Medulla oblongata (tissue), 1 donor: Measurements from ENCODE around the gene HSPB2.
"Not testable (repeated sequence)": the region's sequence is repeated elsewhere in the genome, so short reads cannot be mapped to it uniquely, and the experiment has no call there.

ENCODE experiments used
- DNase-seq: peaks from one replicate; pipeline ENCODE4 v3.0.0-alpha.2; 2015; ENCODE audit errors: extremely low spot score

Gene HSPB2, protein sequence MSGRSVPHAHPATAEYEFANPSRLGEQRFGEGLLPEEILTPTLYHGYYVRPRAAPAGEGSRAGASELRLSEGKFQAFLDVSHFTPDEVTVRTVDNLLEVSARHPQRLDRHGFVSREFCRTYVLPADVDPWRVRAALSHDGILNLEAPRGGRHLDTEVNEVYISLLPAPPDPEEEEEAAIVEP

DNA sequence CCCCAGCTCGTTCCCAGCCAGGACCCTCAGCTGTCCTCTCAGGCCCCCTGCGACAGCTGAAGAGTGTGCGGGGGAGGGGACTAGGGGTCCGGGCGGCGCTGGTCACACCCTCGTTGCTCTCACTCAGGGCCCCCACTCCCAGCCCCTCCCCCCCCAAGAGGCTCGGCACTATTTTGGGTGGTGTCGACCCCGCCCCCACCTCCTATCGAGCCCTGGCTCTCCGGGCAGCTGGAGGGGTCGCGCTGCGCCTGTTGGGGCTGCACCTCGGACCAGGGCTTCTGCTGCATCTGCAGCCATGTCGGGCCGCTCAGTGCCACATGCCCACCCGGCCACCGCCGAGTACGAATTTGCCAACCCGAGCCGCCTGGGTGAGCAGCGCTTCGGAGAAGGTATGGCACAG, at the start of gene HSPB2:
TSS of gene HSPB2 (plus strand) at position 200 of the 400 bp plus-strand sequence. CDS start at position 296, 96 bp downstream.
- DNase-seq: no peak

DNA sequence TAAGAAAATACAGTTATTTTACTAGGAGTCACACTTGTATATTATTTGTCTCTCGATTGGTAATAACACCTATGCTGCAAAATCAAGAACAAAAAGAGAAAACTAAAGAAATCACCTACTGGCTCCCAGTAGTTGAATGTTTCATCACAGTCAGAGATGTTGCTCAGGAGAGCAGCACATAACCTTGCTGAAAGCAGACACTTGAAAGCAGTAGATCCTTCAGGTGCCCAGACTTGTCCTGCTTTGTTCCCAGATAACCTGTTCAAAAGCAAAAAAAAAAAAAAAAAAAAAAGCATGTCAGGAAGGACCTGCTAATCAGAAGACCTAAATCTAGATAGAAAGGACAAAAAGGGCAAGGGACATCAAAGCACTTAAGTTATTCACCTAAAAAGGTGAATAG, 42.4 kb upstream of the HSPB2 start:
- DNase-seq: no peak

DNA sequence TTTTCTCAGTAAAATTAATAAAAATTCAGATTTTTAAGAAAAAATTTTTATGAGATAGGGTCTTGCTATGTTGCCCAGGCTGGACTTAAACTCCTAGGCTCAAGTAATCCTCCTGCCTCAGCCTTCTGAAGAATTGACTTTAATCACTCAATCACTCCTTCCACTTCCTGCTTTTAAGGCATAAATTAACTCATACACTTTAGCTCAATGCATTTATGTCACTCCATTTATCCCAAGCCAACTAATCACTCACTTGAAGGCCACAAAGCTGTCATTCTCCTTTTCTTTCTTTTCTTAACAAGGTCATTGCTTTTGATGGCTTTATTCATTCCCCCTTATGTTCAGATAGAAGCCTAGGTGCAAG, 42.0 kb upstream of the HSPB2 start:
- DNase-seq: no peak

DNA sequence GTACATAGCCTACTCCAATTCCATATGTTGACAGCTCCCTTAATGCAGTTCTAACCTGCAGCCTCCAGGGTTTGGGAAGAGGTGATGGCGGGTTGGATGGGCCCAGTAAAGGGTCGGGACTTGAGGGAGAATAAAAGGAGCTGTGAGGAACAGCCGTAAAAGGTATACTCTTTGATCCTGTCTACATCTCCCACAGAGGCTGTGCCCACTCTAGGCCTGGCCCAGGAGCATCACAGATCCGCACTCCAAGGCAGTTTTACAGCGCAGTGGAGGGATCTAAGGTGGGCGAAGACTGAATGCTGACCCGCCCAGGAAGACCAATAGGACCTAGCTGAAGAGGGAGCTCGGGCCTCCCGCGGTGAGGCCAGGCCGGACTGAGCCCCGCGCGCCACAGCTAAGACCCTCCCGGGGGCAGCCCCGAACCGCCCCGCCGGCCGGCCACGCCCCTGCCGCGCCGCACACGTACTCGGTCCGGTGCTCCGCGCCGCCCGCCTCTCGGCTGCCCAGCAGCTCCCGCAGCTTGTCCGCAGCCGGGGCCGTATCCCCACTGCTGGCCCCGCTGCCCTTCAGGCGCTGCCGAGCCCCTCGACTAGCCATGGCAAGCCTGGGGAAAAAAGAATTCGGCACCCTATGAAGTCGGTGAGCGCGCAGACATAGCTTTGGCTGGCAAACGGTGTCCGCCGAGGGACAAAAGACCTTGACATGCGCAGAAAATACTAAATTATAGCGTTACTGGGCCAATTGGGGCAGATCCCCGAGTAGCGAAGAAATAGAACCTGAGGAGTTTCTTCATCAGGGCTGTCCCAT, 41.4 kb upstream of the HSPB2 start, which contains the start of gene ALG9:
TSS of gene ALG9 (minus strand) at position 696 of the 807 bp plus-strand sequence. CDS start at position 597, 99 bp downstream.
- DNase-seq: peak; percentile 70

DNA sequence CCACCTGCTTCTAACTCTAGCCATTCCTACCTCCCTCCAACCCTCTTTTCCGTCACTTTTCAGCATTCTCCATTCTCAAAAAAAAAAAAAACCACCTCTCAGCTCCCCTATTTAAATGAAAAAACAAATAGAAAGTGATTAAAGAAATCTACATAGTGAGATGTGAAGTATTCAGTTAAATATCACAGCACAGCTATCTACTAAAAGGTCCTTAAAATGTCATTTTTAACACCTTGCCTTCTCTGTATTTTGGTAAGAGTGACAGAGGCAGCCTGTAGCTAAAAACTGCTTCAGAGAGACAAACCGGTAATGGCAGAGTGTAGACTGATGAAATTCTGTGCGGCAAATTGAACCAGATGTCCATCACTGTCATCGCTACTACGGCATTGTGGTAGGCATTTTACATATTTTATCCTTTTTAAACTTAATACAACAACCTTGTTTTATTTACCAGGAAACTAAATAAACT, 40.8 kb upstream of the HSPB2 start:
- peak; percentile 41 for DNase-seq

DNA sequence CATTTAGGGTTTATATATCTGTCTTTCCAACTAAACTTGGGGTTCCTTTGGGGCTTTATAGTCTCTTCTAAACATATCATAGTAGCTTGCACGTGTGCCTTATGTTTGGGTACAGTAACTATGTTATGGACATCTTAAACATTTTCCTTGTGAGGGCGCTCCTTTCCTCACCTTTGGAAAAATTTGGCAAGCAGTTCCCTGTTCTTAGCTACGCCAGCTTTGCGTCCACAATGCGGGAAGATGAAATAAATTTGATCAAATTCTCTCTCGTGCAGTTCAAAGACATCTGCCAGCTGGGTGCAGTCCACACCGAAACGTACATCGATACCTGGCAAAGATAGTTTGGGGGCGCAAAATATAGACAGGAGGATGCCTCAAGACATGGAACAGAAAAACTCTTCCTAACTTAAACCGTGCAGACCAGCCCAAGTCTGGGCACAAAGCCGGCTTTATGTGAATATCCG, 34.1 kb upstream of the HSPB2 start:
- no peak for DNase-seq

DNA sequence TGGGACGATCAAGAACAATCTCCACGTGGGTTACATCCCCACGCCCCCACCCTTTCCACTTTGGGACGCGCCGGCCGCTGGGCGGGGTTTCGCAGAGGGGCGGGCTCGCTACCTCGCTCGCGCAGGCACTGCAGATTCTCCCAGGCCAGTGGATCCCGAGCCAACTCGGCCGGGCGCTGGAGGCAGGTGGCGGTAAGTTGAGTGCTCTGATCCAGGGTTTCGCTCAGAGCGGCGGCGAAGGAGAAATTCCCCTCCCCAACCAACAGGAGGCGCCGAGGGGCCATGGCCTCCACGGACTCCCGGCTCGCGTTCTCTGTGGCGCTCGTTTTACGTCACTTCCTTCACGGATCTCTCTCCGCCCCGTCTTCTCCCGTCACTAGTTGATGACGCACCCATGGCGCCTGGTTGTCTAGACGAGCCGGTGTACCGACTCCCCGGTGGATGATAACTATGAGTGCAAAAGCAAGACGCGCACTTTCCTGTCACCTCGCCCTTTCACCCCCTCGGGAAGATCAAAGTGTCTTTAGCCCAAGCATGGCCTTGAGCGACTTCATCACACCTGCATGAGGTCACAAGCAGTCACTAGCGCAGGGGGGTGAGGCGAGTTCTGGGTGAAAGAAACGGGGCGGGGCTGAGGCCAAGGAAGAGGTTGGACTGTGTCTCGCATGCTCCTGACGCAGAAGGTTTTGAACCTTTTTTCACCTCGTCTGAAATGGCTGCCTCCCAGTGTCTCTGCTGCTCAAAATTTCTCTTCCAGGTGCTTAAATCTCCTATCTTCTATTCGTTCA, 33.5 kb upstream of the HSPB2 start, which contains the start of the genes CFAP68 and FDXACB1:
TSS of gene CFAP68 (plus strand) at position 693 of the 788 bp plus-strand sequence. CDS start at position 713, 20 bp downstream.
TSS of gene FDXACB1 (minus strand) at position 317 of the 788 bp plus-strand sequence. CDS start at position 284, 33 bp downstream.
- DNase-seq: peak; percentile 99

DNA sequence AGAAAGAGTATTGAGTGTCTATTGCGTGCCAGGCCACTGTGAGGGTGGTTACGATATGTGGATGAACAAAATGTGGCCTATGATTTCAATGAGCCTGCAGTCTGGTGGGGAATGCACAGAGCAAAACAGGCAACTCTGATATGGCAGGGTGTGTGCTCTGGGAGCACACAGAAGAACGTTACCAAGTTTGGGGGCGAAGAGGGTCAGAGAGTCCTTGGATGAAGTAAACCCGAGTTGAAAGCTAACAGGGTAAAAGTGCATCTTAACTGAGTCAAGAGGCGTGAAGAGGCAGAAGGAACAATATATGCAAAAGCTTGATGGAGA, 32.9 kb upstream of the HSPB2 start:
- DNase-seq: no peak

DNA sequence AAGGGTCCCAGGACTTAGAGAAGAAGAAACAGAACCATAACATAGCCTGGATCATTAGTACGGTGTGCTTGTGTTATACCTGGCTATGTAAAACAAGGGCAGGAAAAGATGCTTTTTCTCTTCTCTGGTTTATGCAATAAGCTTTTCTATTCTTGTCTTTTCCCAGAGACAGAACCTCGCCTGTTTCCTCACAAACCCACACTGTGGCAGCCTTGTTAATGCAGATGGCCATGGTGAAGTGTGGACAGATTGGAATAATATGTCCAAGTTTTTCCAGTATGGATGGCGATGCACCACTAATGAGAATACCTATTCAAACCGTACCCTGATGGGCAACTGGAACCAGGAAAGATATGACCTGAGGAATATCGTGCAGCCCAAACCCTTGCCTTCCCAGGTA, 30.3 kb upstream of the HSPB2 start:
- peak; percentile 55 for DNase-seq

DNA sequence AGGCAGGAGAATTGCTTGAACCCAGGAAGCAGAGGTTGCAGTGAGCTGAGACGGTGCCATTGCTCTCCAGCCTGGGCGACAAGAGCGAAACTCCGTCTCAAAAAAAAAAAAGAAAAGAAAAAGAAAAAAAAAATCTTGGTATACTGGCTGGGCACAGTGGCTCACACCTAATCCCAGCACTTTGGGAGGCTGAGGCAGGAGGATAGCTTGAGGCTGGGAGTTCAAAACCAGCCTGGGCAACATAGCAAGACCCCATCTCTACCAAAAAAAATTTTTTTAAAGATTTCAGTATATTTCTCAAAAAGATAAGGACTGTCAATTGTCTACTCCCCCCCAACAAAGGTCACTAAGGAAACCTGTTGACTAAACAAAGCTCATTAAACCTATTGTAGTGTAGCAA, 27.5 kb upstream of the HSPB2 start:
- not testable (repeated sequence) for DNase-seq

DNA sequence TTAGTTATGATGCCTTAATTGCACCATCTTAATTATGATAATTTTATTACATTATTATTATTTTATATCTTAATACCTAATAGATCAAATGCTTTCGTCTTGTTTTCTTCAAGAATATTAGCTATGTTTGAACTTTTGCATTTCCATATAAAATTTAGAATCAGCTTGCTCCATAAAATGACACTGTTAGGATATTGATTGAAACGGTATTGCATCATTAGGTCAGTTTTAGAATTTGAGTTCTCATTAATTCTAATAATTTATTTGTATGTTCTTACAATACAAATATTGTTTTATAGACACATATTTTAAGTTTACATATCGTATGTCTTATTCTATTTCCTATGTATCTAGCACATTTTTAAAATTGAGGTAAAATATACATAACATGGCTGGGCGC, 26.5 kb upstream of the HSPB2 start:
- DNase-seq: no peak

DNA sequence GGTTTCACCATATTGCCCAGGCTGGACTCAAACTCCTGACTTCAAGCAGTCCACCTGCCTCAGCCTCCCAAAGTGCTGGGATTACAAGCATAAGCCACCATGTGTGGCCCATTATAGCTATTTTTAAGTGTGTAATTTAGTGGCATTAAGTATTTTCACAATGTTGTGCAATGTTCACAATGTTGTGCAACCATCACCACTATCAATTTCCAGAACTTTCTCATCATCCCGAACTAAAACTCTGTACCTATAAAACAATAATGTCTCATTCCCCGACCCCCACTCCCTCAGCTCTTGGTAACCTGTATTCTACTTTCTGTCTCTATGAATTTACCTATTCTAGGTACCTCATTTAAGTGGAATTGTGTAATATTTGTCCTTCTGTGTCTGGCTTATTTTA, 25.7 kb upstream of the HSPB2 start:
- no peak for DNase-seq

DNA sequence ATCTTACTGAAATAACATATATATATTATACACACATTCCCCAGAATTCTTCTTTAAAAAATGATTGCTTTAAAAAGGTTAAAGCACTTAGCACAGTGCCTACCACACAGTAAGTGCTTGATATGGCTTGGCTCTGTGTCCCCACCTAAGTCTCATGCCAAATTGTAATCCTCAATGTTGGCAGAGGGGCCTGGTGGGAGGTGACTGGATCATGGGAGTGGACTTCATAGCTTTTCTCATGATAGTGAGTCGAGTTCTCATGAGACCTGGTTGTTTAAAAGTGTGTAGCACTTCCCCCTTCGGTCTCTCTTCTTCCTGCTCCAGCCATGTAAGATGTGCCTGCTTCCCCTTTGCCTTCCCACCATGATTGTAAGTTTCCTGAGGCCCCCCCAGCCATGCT, 7.1 kb upstream of the HSPB2 start:
- DNase-seq: no peak

DNA sequence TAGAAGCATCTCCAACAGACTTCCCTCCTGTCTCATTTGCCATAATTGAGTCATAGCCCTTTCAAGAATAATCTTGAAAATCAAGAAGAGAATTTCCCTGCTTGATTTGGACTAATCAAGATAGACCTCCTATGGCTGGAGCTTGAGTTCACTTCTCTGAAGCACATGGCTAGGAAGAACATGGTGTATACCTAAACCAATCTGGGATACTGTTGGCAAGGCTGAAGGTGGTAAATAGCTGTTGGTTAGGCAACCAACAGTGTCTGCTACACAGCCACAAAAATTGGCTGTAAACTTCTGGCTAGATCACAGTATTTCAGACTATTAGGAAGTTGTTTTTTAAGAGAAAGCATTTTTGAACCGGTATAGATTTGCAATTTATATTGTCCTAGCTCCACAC, 5.9 kb upstream of the HSPB2 start:
- DNase-seq: no peak

DNA sequence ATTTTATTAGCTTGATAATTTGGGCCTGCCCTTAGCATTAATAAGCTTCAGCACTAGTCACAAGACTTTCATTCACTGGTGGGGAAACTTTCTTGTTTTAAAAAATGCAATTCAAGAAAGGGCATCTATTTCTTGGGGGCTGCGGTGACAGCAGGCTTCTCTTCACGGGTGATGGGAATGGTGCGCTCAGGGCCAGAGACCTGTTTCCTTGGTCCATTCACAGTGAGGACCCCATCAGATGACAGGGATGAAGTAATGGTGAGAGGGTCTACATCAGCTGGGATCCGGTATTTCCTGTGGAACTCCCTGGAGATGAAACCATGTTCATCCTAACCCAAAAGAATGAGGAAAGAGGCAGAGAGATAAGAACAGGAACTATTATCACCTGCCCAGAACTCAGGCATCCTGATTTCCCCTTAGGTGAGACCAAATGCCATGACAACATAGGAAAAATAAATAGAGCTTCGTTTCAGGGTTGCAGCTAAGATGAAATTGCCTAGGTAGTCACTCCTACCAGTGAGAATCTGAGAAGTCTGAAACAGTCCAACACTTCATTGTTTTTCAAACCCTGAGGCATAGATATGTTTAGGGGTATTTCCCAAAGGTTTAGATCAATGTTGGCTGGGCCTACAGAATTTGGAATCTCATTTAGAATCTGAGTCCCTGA, 3.8 kb upstream of the HSPB2 start:
- peak; percentile 80 for DNase-seq

DNA sequence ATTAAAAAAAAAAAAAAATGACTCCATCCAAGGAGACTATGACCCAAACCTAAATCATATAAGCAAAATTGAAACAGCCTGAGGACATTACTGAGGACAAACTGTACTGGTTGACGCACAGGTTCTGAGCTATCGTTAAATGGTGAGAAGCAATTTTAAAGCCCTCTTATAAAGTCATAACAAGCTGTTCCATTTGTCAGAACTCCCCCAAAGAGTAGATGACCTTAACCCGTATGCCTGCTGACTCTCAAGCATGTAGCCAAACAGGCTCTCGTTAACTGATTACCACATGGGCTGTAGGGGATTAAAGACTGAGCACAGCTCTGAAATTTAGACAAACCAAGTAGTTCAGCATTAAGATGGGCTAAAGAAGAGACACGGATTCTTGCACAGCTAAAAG, 3.2 kb upstream of the HSPB2 start:
- DNase-seq: no peak

DNA sequence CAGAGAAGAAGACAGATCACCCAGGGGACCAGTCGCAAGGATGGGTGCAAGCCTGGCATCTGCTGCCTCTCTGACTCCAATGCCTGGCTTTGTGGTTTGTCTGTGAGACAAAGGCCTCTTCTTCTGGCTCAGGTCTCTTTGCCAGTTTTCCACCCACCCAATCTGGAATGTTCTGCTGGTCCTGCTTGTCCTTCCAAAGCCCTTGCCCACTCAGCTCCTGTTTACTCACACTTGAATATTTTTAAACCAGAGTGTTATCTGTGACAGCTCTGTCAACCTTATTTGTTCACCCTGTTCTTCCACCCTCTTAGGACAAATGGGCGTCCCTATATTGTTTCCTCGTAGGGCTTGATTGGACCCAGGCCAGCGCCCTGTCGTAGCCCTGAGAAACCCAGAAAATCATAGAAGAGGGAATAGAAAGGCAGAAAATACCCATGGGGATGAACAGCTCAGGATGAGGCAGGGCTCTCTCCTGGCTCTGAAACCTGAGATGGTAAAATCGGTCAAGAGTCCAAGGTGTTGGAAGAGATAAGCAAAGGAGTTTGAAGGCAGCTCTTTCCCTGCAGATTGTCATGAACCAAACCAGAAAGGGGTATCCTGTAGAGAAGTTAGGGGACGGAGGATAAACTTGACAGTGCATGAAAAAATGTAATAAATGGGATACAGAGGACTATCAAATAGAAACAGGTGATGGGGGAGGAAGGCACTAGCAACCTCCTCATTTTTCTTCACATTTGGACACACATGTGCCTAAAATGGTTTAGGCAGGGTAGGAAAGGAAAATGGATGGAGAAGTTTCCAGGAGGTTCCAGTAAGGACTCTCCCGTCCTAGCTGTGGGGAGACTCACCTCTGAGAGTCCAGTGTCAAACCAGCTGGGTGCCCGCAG, 1.6 kb upstream of the HSPB2 start:
- peak; percentile 94 for DNase-seq

DNA sequence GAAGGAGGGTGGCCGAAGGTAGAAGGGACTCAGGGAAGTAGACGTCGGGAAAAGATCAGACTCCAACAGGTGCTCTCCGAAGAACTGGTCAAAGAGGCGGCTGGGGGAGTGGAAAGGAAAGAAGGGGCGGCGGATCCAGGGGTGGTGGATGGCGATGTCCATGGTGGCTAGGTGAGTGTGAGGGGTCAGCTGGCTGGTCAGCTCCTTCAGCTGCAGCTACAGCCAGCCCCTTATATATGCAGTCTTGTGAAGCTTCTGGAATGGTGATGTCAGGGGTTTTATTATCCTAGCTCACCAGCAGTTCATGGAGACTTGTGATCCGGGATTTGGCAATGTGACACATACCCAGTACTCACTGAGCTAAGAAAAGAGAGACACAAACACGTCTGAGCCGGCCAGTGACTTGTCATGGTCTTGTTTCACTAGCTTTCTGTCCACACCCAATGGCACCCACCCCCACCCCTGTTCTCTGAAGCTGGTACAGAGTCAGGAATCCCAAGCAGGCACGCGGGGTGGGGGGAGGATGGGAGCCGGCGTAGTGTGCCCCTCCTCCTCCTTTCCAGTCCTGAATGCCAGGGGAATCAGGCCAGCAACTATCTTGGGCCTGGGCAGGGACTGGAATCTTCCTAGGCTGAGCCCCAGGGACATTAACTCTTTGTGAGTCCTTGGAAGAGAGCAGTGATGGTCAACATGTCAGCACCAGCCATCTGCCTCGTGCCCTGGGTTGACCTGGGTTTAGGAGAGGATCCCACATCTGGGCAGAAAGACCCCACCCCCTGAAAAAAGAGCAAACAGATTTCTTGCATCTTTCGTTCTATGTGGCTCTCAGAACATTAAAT, 752 bp upstream of the HSPB2 start, which contains the start of gene CRYAB:
TSS of gene CRYAB (minus strand) at position 208 of the 839 bp plus-strand sequence. CDS start at position 162, 46 bp downstream.
- DNase-seq: peak; percentile 98

DNA sequence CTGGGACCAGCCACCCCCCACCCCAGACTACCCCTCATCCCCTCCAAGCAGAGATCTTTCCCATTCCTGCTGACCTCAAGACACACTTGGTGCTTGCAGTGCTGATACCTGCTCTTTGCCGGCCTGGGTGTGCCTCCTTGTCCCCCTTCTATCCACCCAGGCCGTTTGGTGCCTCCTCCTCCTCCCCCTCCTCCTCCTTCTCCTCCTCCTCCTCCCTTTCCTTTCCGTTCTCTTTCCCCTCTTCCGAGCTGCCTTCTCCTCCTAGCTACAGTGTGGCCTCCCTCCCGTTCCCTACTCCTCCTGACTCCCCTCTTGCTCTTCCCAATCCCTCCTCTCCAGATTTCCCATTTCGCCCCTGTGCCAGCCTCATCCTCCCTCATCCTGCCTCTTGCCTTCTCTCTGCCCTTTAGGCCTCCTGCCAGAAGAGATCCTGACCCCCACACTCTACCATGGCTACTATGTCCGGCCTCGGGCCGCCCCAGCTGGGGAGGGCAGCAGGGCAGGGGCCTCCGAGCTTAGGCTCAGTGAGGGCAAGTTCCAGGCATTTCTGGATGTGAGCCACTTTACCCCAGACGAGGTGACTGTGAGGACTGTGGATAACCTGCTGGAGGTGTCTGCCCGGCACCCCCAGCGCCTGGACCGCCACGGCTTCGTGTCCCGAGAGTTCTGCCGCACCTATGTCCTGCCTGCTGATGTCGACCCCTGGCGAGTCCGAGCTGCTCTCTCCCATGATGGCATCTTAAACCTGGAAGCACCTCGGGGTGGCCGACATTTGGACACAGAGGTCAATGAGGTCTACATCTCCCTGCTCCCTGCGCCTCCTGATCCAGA, 712 bp downstream of the HSPB2 start:
- DNase-seq: no peak
